NCI-H2196 treated with DMSO at 0.1 percent for 48 hours (cell line): ENCODE measurements around the gene OLFML3.

Experiments used
- DNase-seq: peaks from one replicate; lab custom pipeline; 2025; ENCODE audit not compliant: unreplicated experiment; lab: John Stamatoyannopoulos, UW

Gene OLFML3

GRCh38 chr1:113949007-113949406 is 30.3 kb upstream of the OLFML3 start:
- DNase-seq: no peak

GRCh38 chr1:113950908-113951307 is 28.4 kb upstream of the OLFML3 start:
- DNase-seq: no peak

- no peak for DNase-seq
These were observed 27.6 kb upstream of the OLFML3 start for GRCh38 chr1:113951719-113952118.

GRCh38 chr1:113957984-113958383 is 21.3 kb upstream of the OLFML3 start:
- no peak for DNase-seq

GRCh38 chr1:113958691-113959090 is 20.6 kb upstream of the OLFML3 start:
- DNase-seq: no peak

GRCh38 chr1:113963281-113963906 is 15.9 kb upstream of the OLFML3 start:
- DNase-seq: no peak

- DNase-seq: no peak
These were observed 13.4 kb upstream of the OLFML3 start for GRCh38 chr1:113965703-113966412.

GRCh38 chr1:113972954-113973353 is 6.3 kb upstream of the OLFML3 start:
- no peak for DNase-seq

GRCh38 chr1:113975211-113975895 is 3.9 kb upstream of the OLFML3 start:
- no peak for DNase-seq

- DNase-seq: no peak
These were observed 2.5 kb upstream of the OLFML3 start for GRCh38 chr1:113976609-113977278.

GRCh38 chr1:113977906-113978305 is 1.4 kb upstream of the OLFML3 start:
- DNase-seq: no peak

- DNase-seq: no peak
These were observed 836 bp downstream of the OLFML3 start for GRCh38 chr1:113980110-113980509.

GRCh38 chr1:113981962-113982931 is 3.0 kb downstream of the OLFML3 start:
- no peak for DNase-seq

- no peak for DNase-seq
These were observed 3.7 kb downstream of the OLFML3 start for GRCh38 chr1:113982949-113983348.

GRCh38 chr1:113983391-113983790 is 4.1 kb downstream of the OLFML3 start:
- no peak for DNase-seq

GRCh38 chr1:113983826-113984225 is 4.6 kb downstream of the OLFML3 start:
- DNase-seq: no peak

GRCh38 chr1:113984710-113985109 is 5.4 kb downstream of the OLFML3 start:
- no peak for DNase-seq

GRCh38 chr1:113986802-113987201 is 7.5 kb downstream of the OLFML3 start:
- DNase-seq: no peak

GRCh38 chr1:113987259-113987658 is 8.0 kb downstream of the OLFML3 start:
- DNase-seq: no peak

- no peak for DNase-seq
These were observed 11.3 kb downstream of the OLFML3 start for GRCh38 chr1:113990530-113990929.

- DNase-seq: no peak
These were observed 11.7 kb downstream of the OLFML3 start for GRCh38 chr1:113990961-113991360.
